CD4-positive, CD25-positive, alpha-beta regulatory T cell (primary cell): ENCODE measurements around the gene DEDD2. TPM values are rescaled to one million over a fixed set of nuclear protein-coding genes. Genes with fewer than 3 reads are reported as not detected.
A peak's percentile ranks its signal among the peaks of the same experiment; 100 is the strongest.

Experiments used
- ATAC-seq, 2 donors: fragments of 150-1000 bp; cut with Tn5 transposase; one replicate each; pipeline ENCODE4 v1.10.0; 2021; ENCODE audit warnings: low read depth in 2 of 2, moderate number of reproducible peaks in 2 of 2, moderate library complexity in 1 of 2
- DNase-seq, 3 donors: peaks; one replicate each; pipeline versions ENCODE4 v3.0.0 to v3.0.0-alpha.2; 2012 to 2022; ENCODE audit warnings: mixed read lengths in 1 of 3
- H3K27ac ChIP-seq: one replicate; pipeline ENCODE4 v1.7.0; 2013; ENCODE audit warnings: mild to moderate bottlenecking, low read length; ENCODE audit not compliant: insufficient read depth, poor library complexity, severe bottlenecking
- H3K27me3 ChIP-seq: one replicate; pipeline ENCODE4 v1.7.0; 2013; ENCODE audit warnings: low read length; ENCODE audit not compliant: control insufficient read depth, insufficient read depth
- H3K36me3 ChIP-seq: one replicate; pipeline ENCODE4 v1.7.0; 2013; ENCODE audit warnings: mild to moderate bottlenecking, low read length, moderate library complexity; ENCODE audit not compliant: control insufficient read depth, insufficient read depth
- H3K4me1 ChIP-seq: 2 replicates; pipeline ENCODE4 v1.7.0; 2013; ENCODE audit warnings: mild to moderate bottlenecking, low read length; ENCODE audit not compliant: insufficient read depth, control insufficient read depth, poor library complexity, severe bottlenecking
- H3K4me3 ChIP-seq: one replicate; pipeline ENCODE4 v1.7.0; 2013; ENCODE audit warnings: low read depth, mild to moderate bottlenecking, low read length, moderate library complexity
- H3K9me3 ChIP-seq, 2 experiments: 1 replicate in 1 of 2; 2 replicates in 1 of 2; pipeline ENCODE4 v1.7.0; 2013; ENCODE audit warnings: low read length in 2 of 2, mild to moderate bottlenecking in 1 of 2, moderate library complexity in 1 of 2; ENCODE audit not compliant: control insufficient read depth in 2 of 2
- H3K27ac Mint-ChIP-seq, 3 donors: one replicate each; pipeline ENCODE4 v1.8.0; 2020 to 2022; ENCODE audit warnings: mild to moderate bottlenecking in 3 of 3, mixed read lengths in 3 of 3, moderate library complexity in 2 of 3
- H3K27me3 Mint-ChIP-seq: one replicate; pipeline ENCODE4 v1.8.0; 2022; ENCODE audit warnings: mild to moderate bottlenecking, mixed read lengths
- H3K36me3 Mint-ChIP-seq: one replicate; pipeline ENCODE4 v1.8.0; 2020; ENCODE audit warnings: mixed read lengths
- H3K4me1 Mint-ChIP-seq, 4 donors: one replicate each; pipeline ENCODE4 v1.8.0; 2020 to 2022; ENCODE audit warnings: mixed read lengths in 4 of 4, mild to moderate bottlenecking in 1 of 4
- H3K4me3 Mint-ChIP-seq, 4 donors: one replicate each; pipeline ENCODE4 v1.8.0; 2020 to 2022; ENCODE audit warnings: mild to moderate bottlenecking in 4 of 4, mixed read lengths in 4 of 4, moderate library complexity in 3 of 4
- H3K9me3 Mint-ChIP-seq, 7 donors: one replicate each; pipeline ENCODE4 v1.8.0; 2020 to 2022; ENCODE audit warnings: mixed read lengths in 7 of 7, mild to moderate bottlenecking in 3 of 7, moderate library complexity in 2 of 7
- polyA plus RNA-seq, 4 donors: library from polyadenylated mRNA; unstranded; fragments of 300-500 nt; fragmentation: Illumina TruSeq; gene quantifications; one replicate each; pipeline ENCODE4 v1.2.3, GENCODE V29; 2021
- total RNA-seq: library from RNA; stranded (reverse); gene quantifications from one replicate; pipeline ENCODE4 v1.2.3, GENCODE V29; 2022

The DEDD2 gene
- total and polyA plus RNA-seq, 5 donors from 2014 or later = 99.8 to 179 (median 157) TPM

GRCh38 chr19:42177686-42178019 lies 39.8 kb downstream of the DEDD2 start:
- Histone ChIP-seq H3K36me3 (no peaks in the 10 kb centered on the region), H3K9me3 (no peaks in the 10 kb centered on the region), H3K27ac (no peak overlapping the region), H3K4me1 (peaks cover 23% of the 10 kb centered on the region), H3K27me3 (peaks cover 24% of the 10 kb centered on the region), H3K4me3 (peak overlapping the region; percentile 44)
- Mint-ChIP-seq H3K27ac (no peak overlapping the region), H3K27me3 (peaks cover 21% of the 10 kb centered on the region), H3K9me3 (peaks cover 0 to 1% (median 0%) of the 10 kb centered on the region in 7 donors), H3K36me3 (no peaks in the 10 kb centered on the region), H3K4me3 (no peak overlapping the region), H3K4me1 (peaks cover 5 to 31% (median 9%) of the 10 kb centered on the region in 4 donors)
- DNase-seq = no peak
- no peak for ATAC-seq

DNA sequence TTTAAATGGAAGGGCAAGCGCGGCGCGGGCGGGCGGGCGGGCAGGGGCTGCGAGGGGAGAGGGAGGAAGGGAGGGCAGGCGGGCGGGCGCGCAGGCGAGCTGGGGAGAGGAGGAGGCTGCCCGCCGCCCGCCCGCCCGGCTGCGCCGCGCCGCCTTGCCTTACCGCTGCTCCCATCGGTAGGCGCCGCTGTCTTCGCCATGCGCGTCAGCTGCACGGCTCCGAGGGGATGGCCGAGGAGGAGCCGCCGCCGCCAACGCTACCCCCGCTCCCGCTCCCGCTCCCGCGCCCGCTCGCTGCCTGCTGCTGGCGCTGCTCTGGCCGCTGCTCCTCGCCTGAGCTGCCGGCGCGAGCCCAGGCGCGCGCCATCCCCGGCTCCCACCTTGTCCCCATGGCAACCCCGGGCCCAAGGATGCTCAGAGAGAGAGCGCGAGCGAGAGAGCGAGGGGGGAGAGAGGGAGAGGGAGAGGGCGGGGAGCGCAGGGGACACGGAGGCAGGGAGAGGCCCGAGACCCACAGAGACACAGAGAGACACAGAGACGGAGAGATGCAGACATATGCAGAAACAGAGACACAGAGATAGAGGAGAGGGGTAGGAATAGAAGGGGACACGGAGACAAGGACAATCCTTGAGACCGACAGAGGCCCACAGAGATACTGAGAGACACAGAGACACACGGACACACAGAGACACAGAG lies 40.3 kb downstream of the DEDD2 start:
- peaks cover 0 to 1% (median 0%) of the 10 kb centered on the region in 7 donors for H3K9me3 Mint-ChIP-seq
- Histone ChIP-seq H3K4me1 (peaks cover 23% of the 10 kb centered on the region), H3K27ac (no peak overlapping the region), H3K36me3 (no peaks in the 10 kb centered on the region), H3K4me3 (peak overlapping the region; percentile 44), H3K27me3 (peaks cover 24% of the 10 kb centered on the region), H3K9me3 (no peaks in the 10 kb centered on the region)
- peak; percentile 91 to 94 for ATAC-seq
- H3K27me3 Mint-ChIP-seq = peaks cover 21% of the 10 kb centered on the region
- no peak overlapping the region for H3K27ac Mint-ChIP-seq
- DNase-seq = peak; percentile 64 to 77 (median 72)
- H3K4me3 Mint-ChIP-seq = no peak overlapping the region
- H3K36me3 Mint-ChIP-seq = no peaks in the 10 kb centered on the region
- peaks cover 5 to 26% (median 8%) of the 10 kb centered on the region in 4 donors for H3K4me1 Mint-ChIP-seq

GRCh38 chr19:42176649-42176989 lies 40.9 kb downstream of the DEDD2 start:
- Histone ChIP-seq H3K9me3 (no peaks in the 10 kb centered on the region), H3K27me3 (peaks cover 24% of the 10 kb centered on the region), H3K36me3 (no peaks in the 10 kb centered on the region), H3K27ac (no peak overlapping the region), H3K4me1 (peaks cover 23% of the 10 kb centered on the region), H3K4me3 (peak overlapping the region; percentile 48)
- H3K4me1 Mint-ChIP-seq = peaks cover 4 to 25% (median 7%) of the 10 kb centered on the region in 4 donors
- peaks cover 21% of the 10 kb centered on the region for H3K27me3 Mint-ChIP-seq
- peaks cover 0 to 1% (median 0%) of the 10 kb centered on the region in 7 donors for H3K9me3 Mint-ChIP-seq
- ATAC-seq (peak; percentile 25 to 44), DNase-seq (no peak)
- H3K4me3 Mint-ChIP-seq = peak overlapping the region; percentile 62 to 94 (median 87)
- no peaks in the 10 kb centered on the region for H3K36me3 Mint-ChIP-seq
- H3K27ac Mint-ChIP-seq = peak overlapping the region in 1 of 3 donors; percentile 7

GRCh38 chr19:42175952-42176648 lies 41.4 kb downstream of the DEDD2 start:
- DNase-seq = peak in 1 of 3 donors; percentile 24
- Histone ChIP-seq H3K27me3 (peaks cover 24% of the 10 kb centered on the region), H3K9me3 (no peaks in the 10 kb centered on the region), H3K36me3 (no peaks in the 10 kb centered on the region), H3K27ac (no peak overlapping the region), H3K4me1 (peaks cover 23% of the 10 kb centered on the region), H3K4me3 (peak overlapping the region; percentile 48)
- peaks cover 0 to 1% (median 0%) of the 10 kb centered on the region in 7 donors for H3K9me3 Mint-ChIP-seq
- peak overlapping the region; percentile 62 to 94 (median 87) for H3K4me3 Mint-ChIP-seq
- H3K36me3 Mint-ChIP-seq = peaks cover 2% of the 10 kb centered on the region
- ATAC-seq = no peak
- H3K27ac Mint-ChIP-seq = peak overlapping the region in 2 of 3 donors; percentile 7 to 24
- peaks cover 21% of the 10 kb centered on the region for H3K27me3 Mint-ChIP-seq
- H3K4me1 Mint-ChIP-seq = peaks cover 4 to 25% (median 7%) of the 10 kb centered on the region in 4 donors

DNA sequence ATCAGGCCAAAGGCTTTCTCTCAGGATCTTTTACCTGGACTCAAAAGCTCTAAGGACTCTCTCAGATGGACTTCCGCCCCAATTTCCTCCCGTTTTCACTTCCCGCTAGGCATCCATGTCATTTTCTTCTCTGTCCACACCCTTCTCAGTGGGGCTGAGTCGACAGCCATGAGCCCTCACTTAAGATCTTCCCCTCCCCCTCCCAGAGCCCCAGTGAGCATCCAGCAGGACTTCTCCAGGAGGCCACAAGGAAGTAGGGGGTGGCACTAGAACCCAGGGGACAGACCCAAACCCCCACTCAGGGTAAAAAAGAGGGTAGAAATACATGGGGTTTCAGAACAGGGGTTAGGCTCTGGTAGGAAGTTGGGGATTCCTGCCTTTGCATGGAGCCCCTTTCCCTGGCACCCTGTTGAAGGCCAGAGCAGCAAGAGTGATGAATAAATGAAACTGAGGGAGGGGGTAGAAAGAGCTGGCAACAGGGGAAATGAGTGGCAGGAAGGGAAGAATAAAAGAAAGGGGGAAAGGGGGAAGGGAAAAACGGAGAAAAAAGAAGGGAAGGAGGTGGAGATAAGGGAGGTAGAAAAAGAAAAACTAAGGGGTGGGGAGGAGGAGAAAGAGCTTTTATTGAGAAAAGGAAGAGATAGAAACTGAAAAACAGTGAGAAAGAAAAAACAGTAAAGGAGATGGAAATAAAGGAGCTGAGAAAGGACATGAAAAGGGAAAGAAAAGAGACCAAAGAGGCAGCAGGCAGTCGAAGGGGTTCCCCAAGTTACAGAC lies 42.3 kb downstream of the DEDD2 start:
- peak overlapping the region in 1 of 3 donors; percentile 24 for H3K27ac Mint-ChIP-seq
- peaks cover 4 to 24% (median 7%) of the 10 kb centered on the region in 4 donors for H3K4me1 Mint-ChIP-seq

GRCh38 chr19:42174188-42174587 lies 43.3 kb downstream of the DEDD2 start:
- Histone ChIP-seq H3K4me3 (no peak overlapping the region), H3K27ac (no peak overlapping the region), H3K4me1 (peaks cover 23% of the 10 kb centered on the region), H3K36me3 (no peaks in the 10 kb centered on the region), H3K9me3 (no peaks in the 10 kb centered on the region), H3K27me3 (peaks cover 21% of the 10 kb centered on the region)
- peaks cover 0 to 1% (median 0%) of the 10 kb centered on the region in 7 donors for H3K9me3 Mint-ChIP-seq
- H3K4me1 Mint-ChIP-seq = peaks cover 4 to 17% (median 7%) of the 10 kb centered on the region in 4 donors
- ATAC-seq = no peak
- no peak overlapping the region for H3K27ac Mint-ChIP-seq
- H3K4me3 Mint-ChIP-seq = peak overlapping the region; percentile 6 to 68 (median 42)
- peaks cover 17% of the 10 kb centered on the region for H3K27me3 Mint-ChIP-seq
- H3K36me3 Mint-ChIP-seq = peaks cover 4% of the 10 kb centered on the region
- DNase-seq = no peak

More for the DNA sequence above, 42.3 kb downstream of the DEDD2 start:
- Histone ChIP-seq H3K36me3 (no peaks in the 10 kb centered on the region), H3K27me3 (peaks cover 24% of the 10 kb centered on the region), H3K27ac (no peak overlapping the region), H3K4me3 (no peak overlapping the region), H3K4me1 (peaks cover 23% of the 10 kb centered on the region), H3K9me3 (no peaks in the 10 kb centered on the region)
- Mint-ChIP-seq H3K9me3 (peaks cover 0 to 1% (median 0%) of the 10 kb centered on the region in 7 donors), H3K4me3 (peak overlapping the region; percentile 62 to 87 (median 87)), H3K27me3 (peaks cover 21% of the 10 kb centered on the region), H3K36me3 (peaks cover 4% of the 10 kb centered on the region)
- DNase-seq (no peak), ATAC-seq (no peak)

DNA sequence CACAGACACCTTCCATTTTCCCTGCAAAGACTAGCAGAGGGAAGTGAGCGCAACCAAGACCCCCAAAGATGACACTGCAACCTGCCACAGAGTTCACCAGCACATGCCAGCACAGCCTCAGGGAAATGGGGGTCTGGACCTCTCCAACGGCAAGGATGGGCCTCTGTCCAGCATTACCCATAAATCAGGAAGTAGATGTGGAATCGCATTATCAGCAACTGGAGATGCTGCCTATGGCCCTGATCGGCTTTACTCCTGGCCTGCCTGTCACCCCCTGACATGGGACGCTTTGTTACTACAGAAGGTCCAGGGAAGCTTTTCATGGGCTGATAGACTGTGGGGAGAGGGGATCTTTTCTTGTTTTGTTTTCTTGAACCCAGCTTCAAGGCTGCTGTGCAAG lies 43.8 kb downstream of the DEDD2 start:
- DNase-seq = no peak
- H3K27me3 ChIP-seq = peaks cover 18% of the 10 kb centered on the region
- H3K4me1 ChIP-seq = peaks cover 23% of the 10 kb centered on the region
- ATAC-seq = no peak
- no peak overlapping the region for H3K27ac ChIP-seq
- H3K4me3 Mint-ChIP-seq = peak overlapping the region in 2 of 4 donors; percentile 43 to 62
- H3K36me3 ChIP-seq = no peaks in the 10 kb centered on the region
- H3K9me3 ChIP-seq = no peaks in the 10 kb centered on the region
- peaks cover 4 to 17% (median 7%) of the 10 kb centered on the region in 4 donors for H3K4me1 Mint-ChIP-seq
- no peak overlapping the region for H3K27ac Mint-ChIP-seq
- peaks cover 17% of the 10 kb centered on the region for H3K27me3 Mint-ChIP-seq
- peaks cover 4% of the 10 kb centered on the region for H3K36me3 Mint-ChIP-seq
- no peak overlapping the region for H3K4me3 ChIP-seq
- peaks cover 0 to 1% (median 0%) of the 10 kb centered on the region in 7 donors for H3K9me3 Mint-ChIP-seq
